Measurements from ENCODE around the gene KLB. TPM values are rescaled to one million over a fixed set of nuclear protein-coding genes. Genes with fewer than 3 reads are reported as not detected.

Gene KLB
- total RNA-seq, 1 donor = not detected

DNA sequence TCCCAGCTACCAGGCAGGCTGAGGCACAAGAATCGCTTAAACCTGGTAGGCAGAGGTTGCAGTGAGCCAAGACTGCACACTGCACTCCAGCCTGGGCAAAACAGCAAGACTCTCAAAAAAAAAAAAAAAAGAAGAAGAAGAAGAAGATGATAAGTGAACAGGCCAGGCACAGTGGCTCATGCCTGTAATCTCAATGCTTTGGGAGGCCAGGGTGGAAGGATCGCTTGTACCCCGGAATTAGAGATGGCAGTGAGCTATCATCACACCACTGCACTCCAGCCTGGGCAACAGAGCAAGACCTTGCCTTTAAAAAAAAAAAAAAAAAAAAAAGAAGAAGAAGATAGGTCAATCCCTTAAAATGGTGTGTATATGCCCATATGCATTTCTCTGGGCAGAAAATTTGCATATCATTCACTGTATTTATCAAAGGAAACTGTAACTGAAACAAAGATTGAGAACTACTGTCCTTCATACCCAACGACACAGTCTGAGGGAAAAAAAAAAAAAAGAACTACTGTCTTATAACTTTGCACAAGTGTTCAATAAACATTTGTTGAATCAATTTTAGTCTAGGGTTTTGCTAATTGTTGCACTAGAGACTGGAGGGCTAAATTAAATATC lies 42.8 kb upstream of the KLB start:
- peaks cover 10% of the 10 kb centered on the region for H3K4me1 ChIP-seq (ENCODE audit: insufficient read depth, low read length)
- no peaks in the 10 kb centered on the region for H3K9me3 ChIP-seq (ENCODE audit: low read depth, low read length)
- TF ChIP-seq, protein P1, sequence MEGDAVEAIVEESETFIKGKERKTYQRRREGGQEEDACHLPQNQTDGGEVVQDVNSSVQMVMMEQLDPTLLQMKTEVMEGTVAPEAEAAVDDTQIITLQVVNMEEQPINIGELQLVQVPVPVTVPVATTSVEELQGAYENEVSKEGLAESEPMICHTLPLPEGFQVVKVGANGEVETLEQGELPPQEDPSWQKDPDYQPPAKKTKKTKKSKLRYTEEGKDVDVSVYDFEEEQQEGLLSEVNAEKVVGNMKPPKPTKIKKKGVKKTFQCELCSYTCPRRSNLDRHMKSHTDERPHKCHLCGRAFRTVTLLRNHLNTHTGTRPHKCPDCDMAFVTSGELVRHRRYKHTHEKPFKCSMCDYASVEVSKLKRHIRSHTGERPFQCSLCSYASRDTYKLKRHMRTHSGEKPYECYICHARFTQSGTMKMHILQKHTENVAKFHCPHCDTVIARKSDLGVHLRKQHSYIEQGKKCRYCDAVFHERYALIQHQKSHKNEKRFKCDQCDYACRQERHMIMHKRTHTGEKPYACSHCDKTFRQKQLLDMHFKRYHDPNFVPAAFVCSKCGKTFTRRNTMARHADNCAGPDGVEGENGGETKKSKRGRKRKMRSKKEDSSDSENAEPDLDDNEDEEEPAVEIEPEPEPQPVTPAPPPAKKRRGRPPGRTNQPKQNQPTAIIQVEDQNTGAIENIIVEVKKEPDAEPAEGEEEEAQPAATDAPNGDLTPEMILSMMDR (IDR thresholded peaks at IDR 0.05; ENCODE audit: extremely low read depth, low read depth, low read length) = no peak
- H3K4me2 ChIP-seq (ENCODE audit: insufficient read depth, low read length) = no peak overlapping the region
- no peak for DNase-seq (ENCODE audit: insufficient read length, low spot score, missing footprints)
- no peaks in the 10 kb centered on the region for H4K20me1 ChIP-seq (ENCODE audit: insufficient read depth, low read length)
- no peak overlapping the region for H3K27ac ChIP-seq (ENCODE audit: low read depth, low read length)
- peaks cover 2% of the 10 kb centered on the region for H3K36me3 ChIP-seq (ENCODE audit: insufficient read depth, low read length)
- no peak overlapping the region for H3K4me3 ChIP-seq (ENCODE audit: insufficient read depth, low read length)
- H3K27me3 ChIP-seq (ENCODE audit: insufficient read depth, low read length) = no peaks in the 10 kb centered on the region
- peaks cover 70% of the 10 kb centered on the region for H3K79me2 ChIP-seq (ENCODE audit: insufficient read depth, low read length)
- H2AFZ ChIP-seq (ENCODE audit: low read length) = no peak overlapping the region

DNA sequence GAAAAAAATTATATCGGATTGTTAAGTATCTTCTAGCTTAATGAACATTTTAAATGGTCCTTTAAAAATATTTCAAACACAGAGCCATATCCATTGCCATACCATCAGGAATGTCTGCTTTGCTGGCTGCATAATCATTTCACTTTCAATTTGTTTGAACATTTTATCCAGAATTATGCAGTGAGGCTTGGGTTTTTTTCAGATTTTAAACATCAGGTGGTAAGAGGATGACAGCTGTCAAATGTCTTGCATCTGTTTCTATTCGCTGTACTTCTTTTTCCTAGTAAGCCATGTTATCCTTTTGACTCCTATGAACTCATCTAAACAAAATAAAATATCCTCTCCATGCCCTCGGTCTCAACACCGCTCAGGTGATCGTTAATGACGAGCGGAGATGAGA lies 41.4 kb upstream of the KLB start:
- TF ChIP-seq, protein P1 (IDR thresholded peaks at IDR 0.05; ENCODE audit: extremely low read depth, low read depth, low read length) = no peak
- Histone ChIP-seq H3K9me3 (ENCODE audit: low read depth, low read length) (no peaks in the 10 kb centered on the region), H4K20me1 (ENCODE audit: insufficient read depth, low read length) (no peaks in the 10 kb centered on the region), H3K79me2 (ENCODE audit: insufficient read depth, low read length) (peaks cover 60% of the 10 kb centered on the region), H3K27me3 (ENCODE audit: insufficient read depth, low read length) (no peaks in the 10 kb centered on the region), H3K36me3 (ENCODE audit: insufficient read depth, low read length) (peaks cover 2% of the 10 kb centered on the region), H2AFZ (ENCODE audit: low read length) (peak overlapping the region; percentile 99), H3K4me2 (ENCODE audit: insufficient read depth, low read length) (peak overlapping the region; percentile 91), H3K4me3 (ENCODE audit: insufficient read depth, low read length) (peak overlapping the region; percentile 95), H3K4me1 (ENCODE audit: insufficient read depth, low read length) (peaks cover 10% of the 10 kb centered on the region), H3K27ac (ENCODE audit: low read depth, low read length) (peak overlapping the region; percentile 59)
- no peak for DNase-seq (ENCODE audit: insufficient read length, low spot score, missing footprints)

DNA sequence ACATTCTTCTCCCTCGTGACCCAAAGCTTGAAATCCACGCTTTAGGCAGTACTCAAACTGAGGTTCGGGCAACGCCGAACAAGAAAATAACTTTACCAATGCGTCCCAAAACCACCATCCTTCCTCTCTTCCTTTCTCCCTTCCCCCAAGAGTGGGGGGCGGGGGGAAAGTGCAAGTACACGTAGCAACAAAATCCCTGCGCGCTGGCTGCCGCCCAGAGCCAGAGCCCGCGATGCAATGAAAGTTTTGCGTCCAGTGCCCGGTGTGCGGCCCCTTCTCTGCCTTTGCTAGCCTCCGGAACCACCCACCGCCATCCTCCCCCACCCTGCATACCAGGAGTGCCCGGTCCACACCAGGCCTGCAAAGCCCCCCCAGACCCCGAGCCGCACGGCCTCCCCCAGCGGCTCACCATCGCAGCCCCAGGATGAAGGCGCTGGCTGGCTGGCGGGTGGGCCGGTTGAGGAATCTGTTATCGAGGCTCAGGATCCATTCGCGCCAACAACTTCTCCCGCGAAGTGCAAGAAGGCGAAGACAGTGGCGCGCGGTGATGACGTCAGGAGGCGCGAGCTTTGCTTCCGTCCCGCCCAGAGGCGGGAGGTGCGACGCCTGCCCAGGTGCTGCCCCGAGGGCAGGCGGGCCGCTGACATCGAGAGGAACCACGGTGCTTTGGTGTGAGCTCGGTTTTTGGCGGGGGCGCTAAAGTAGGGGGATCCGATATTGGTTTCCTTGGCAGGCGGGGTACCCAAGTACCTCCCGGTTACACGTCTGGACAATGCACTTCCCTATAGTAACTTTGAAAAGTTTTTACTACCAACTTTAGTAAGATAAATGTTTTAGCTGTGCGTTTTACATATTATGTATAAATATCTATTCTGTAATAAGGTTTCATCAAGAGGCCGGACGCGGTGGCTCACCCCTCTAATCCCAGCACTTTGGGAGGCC lies 40.6 kb upstream of the KLB start, which contains the start of gene RFC1:
Gene RFC1, minus strand, starts transcription at position 533 of the 942 bp plus-strand sequence. Its CDS starts 121 bp downstream, at position 412.
- Histone ChIP-seq H3K4me3 (ENCODE audit: insufficient read depth, low read length) (peak within 1 kb of the TSS; percentile 95), H3K4me1 (ENCODE audit: insufficient read depth, low read length) (peaks cover 10% of the 10 kb centered on the region), H3K36me3 (ENCODE audit: insufficient read depth, low read length) (peaks cover 2% of the 10 kb centered on the region), H4K20me1 (ENCODE audit: insufficient read depth, low read length) (no peaks in the 10 kb centered on the region), H3K27ac (ENCODE audit: low read depth, low read length) (peak within 1 kb of the TSS; percentile 59), H3K27me3 (ENCODE audit: insufficient read depth, low read length) (no peaks in the 10 kb centered on the region), H3K4me2 (ENCODE audit: insufficient read depth, low read length) (peak within 1 kb of the TSS; percentile 91), H3K79me2 (ENCODE audit: insufficient read depth, low read length) (peaks cover 53% of the 10 kb centered on the region), H2AFZ (ENCODE audit: low read length) (peak within 1 kb of the TSS; percentile 99), H3K9me3 (ENCODE audit: low read depth, low read length) (no peaks in the 10 kb centered on the region)
- TF ChIP-seq, protein P1 (IDR thresholded peaks at IDR 0.05; ENCODE audit: extremely low read depth, low read depth, low read length) = no peak
- DNase-seq (ENCODE audit: insufficient read length, low spot score, missing footprints) = peak; percentile 95

DNA sequence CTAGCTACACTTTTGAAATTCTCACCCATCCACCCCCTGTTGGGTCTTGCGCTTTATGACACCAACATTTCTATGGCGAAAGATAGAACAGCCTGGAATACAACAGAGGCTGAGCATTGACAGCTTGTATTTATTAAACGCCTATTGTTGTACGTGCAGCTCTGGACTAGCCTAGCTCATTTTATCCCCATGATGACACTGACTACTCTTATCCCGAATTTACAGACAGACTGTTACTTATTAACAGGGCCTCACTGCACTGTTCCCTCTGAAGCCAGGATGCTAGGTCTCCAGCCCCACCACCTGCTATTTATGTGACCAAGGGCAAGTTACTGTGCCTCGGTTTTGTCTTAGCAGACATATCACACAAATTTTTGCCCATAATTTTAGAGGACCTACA lies 39.6 kb upstream of the KLB start:
- H3K9me3 ChIP-seq (ENCODE audit: low read depth, low read length) = no peaks in the 10 kb centered on the region

More for the DNA sequence above, 39.6 kb upstream of the KLB start:
- Histone ChIP-seq H3K27me3 (ENCODE audit: insufficient read depth, low read length) (no peaks in the 10 kb centered on the region), H3K4me1 (ENCODE audit: insufficient read depth, low read length) (peaks cover 10% of the 10 kb centered on the region), H2AFZ (ENCODE audit: low read length) (no peak overlapping the region), H3K27ac (ENCODE audit: low read depth, low read length) (no peak overlapping the region), H4K20me1 (ENCODE audit: insufficient read depth, low read length) (no peaks in the 10 kb centered on the region), H3K4me3 (ENCODE audit: insufficient read depth, low read length) (no peak overlapping the region), H3K36me3 (ENCODE audit: insufficient read depth, low read length) (peaks cover 2% of the 10 kb centered on the region), H3K79me2 (ENCODE audit: insufficient read depth, low read length) (peaks cover 43% of the 10 kb centered on the region), H3K4me2 (ENCODE audit: insufficient read depth, low read length) (no peak overlapping the region)
- TF ChIP-seq, protein P1 (IDR thresholded peaks at IDR 0.05; ENCODE audit: extremely low read depth, low read depth, low read length) = no peak
- DNase-seq (ENCODE audit: insufficient read length, low spot score, missing footprints) = no peak
